ENCODE results near the gene EVC2.

Gene EVC2

DNA sequence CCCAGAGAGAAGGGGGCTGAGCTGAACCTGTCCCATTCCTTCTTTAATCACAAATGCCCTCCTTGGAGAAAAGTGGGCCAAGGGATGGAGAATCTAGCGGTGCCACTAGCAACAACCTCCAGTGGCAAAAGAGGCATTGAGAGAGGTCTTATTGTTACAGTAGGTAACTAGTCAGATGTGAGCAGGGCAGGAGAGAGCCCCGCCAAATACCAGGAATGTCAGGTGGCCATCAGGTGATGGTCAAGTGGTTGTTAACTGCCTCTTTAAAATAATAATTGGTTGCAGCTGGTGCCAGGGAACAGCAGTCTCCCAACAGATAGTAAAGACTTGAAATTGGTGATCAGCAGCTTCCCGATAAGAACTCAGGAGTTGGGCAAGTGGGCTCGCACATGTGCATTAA is 116.1 kb downstream of the EVC2 start:
- H3K4me2 ChIP-seq (ENCODE audit: low read depth, low read length) = no peak overlapping the region
- no peaks in the 10 kb centered on the region for H3K79me2 ChIP-seq (ENCODE audit: low read length)
- no peak for TF ChIP-seq EZH2 (optimal IDR thresholded peaks at IDR 0.05; ENCODE audit: low read depth, low read length)
- TF ChIP-seq, protein P1, sequence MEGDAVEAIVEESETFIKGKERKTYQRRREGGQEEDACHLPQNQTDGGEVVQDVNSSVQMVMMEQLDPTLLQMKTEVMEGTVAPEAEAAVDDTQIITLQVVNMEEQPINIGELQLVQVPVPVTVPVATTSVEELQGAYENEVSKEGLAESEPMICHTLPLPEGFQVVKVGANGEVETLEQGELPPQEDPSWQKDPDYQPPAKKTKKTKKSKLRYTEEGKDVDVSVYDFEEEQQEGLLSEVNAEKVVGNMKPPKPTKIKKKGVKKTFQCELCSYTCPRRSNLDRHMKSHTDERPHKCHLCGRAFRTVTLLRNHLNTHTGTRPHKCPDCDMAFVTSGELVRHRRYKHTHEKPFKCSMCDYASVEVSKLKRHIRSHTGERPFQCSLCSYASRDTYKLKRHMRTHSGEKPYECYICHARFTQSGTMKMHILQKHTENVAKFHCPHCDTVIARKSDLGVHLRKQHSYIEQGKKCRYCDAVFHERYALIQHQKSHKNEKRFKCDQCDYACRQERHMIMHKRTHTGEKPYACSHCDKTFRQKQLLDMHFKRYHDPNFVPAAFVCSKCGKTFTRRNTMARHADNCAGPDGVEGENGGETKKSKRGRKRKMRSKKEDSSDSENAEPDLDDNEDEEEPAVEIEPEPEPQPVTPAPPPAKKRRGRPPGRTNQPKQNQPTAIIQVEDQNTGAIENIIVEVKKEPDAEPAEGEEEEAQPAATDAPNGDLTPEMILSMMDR (IDR thresholded peaks at IDR 0.05; ENCODE audit: low read length) = no peak
- no peak for TF ChIP-seq EZH2phosphoT487 (IDR thresholded peaks at IDR 0.05; ENCODE audit: low read length)
- no peak overlapping the region for H2AFZ ChIP-seq (ENCODE audit: low read length)
- no peaks in the 10 kb centered on the region for H3K27me3 ChIP-seq (replicated peaks; ENCODE audit: insufficient read depth, low read length)
- H3K9me2 ChIP-seq (replicated peaks; ENCODE audit: insufficient read depth, low read length) = no peaks in the 10 kb centered on the region
- 0 out of 2 replicates have a peak, but pooled peaks cover 4% of the 10 kb centered on the region for H3K36me3 ChIP-seq (replicated peaks; ENCODE audit: insufficient read depth, low read length)
- no peaks in the 10 kb centered on the region for H3K9me3 ChIP-seq (replicated peaks; ENCODE audit: insufficient read depth, low read length)
- H3K4me3 ChIP-seq (ENCODE audit: low read length) = no peak overlapping the region
- H3F3A ChIP-seq (ENCODE audit: insufficient read depth, low read length) = no peaks in the 10 kb centered on the region
- no peak overlapping the region for H3K27ac ChIP-seq (ENCODE audit: low read length)
- H3K4me1 ChIP-seq (ENCODE audit: low read length) = no peaks in the 10 kb centered on the region
- no peaks in the 10 kb centered on the region for H4K20me1 ChIP-seq (ENCODE audit: insufficient read depth, low read length)
- DNase-seq = no peak
- no peak overlapping the region for H3K9ac ChIP-seq (ENCODE audit: low read length)

DNA sequence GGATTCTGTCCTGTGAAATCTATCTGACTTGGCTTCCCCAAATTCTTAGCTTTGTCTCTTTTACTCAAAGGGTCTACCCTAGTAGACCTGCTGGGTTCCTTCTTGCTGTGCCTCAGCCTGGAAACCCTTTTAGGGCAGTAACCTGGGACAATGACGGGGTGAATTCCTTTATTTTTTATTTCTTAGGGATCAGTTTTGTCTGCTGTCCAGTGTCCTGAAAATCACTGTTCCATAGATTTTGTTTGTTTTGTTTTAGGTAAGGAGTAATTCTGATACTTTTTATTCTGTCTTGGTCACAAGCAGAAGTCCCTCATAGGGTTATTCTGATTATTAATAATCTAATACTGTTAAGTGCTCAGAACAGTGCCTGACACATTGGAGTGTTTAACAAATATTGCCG is 118.9 kb downstream of the EVC2 start:
- no peak for DNase-seq
- Histone ChIP-seq H3K79me2 (ENCODE audit: low read length) (no peaks in the 10 kb centered on the region), H3K9ac (ENCODE audit: low read length) (no peak overlapping the region), H3F3A (ENCODE audit: insufficient read depth, low read length) (no peaks in the 10 kb centered on the region), H3K4me1 (ENCODE audit: low read length) (no peaks in the 10 kb centered on the region), H4K20me1 (ENCODE audit: insufficient read depth, low read length) (no peaks in the 10 kb centered on the region), H3K9me2 (replicated peaks; ENCODE audit: insufficient read depth, low read length) (no peaks in the 10 kb centered on the region), H3K4me3 (ENCODE audit: low read length) (no peak overlapping the region), H3K36me3 (replicated peaks; ENCODE audit: insufficient read depth, low read length) (0 out of 2 replicates have a peak, but pooled peaks cover 4% of the 10 kb centered on the region), H3K4me2 (ENCODE audit: low read depth, low read length) (no peak overlapping the region), H2AFZ (ENCODE audit: low read length) (no peak overlapping the region), H3K27me3 (replicated peaks; ENCODE audit: insufficient read depth, low read length) (no peaks in the 10 kb centered on the region), H3K27ac (ENCODE audit: low read length) (no peak overlapping the region), H3K9me3 (replicated peaks; ENCODE audit: insufficient read depth, low read length) (no peaks in the 10 kb centered on the region)
- TF ChIP-seq, protein P1 (IDR thresholded peaks at IDR 0.05; ENCODE audit: low read length) = no peak
- no peak for TF ChIP-seq EZH2phosphoT487 (IDR thresholded peaks at IDR 0.05; ENCODE audit: low read length)
- no peak for TF ChIP-seq EZH2 (optimal IDR thresholded peaks at IDR 0.05; ENCODE audit: low read depth, low read length)

DNA sequence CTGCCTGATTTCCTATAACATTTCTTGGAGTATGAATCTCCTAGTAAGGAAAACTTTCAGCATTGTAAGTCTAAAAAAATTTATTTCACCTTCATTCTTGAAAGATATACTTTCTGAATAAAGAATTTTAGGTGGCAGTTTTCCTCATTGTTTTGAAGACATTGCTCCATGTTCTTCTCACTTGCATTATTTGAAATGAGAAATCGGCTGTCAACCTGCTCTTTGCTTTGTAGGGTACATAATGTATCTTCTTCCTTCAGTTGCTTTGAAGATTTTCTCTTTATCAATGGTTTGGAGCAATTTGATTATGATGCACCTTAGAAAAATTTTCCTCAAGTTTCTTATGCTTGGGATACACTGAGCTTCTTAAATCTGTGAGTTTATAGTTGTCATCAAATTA is 120.3 kb downstream of the EVC2 start:
- Histone ChIP-seq H3K27ac (ENCODE audit: low read length) (no peak overlapping the region), H3K4me1 (ENCODE audit: low read length) (no peaks in the 10 kb centered on the region), H3K9me2 (replicated peaks; ENCODE audit: insufficient read depth, low read length) (no peaks in the 10 kb centered on the region), H3K27me3 (replicated peaks; ENCODE audit: insufficient read depth, low read length) (no peaks in the 10 kb centered on the region), H3F3A (ENCODE audit: insufficient read depth, low read length) (no peaks in the 10 kb centered on the region), H4K20me1 (ENCODE audit: insufficient read depth, low read length) (no peaks in the 10 kb centered on the region), H2AFZ (ENCODE audit: low read length) (no peak overlapping the region), H3K9ac (ENCODE audit: low read length) (no peak overlapping the region), H3K9me3 (replicated peaks; ENCODE audit: insufficient read depth, low read length) (no peaks in the 10 kb centered on the region), H3K36me3 (replicated peaks; ENCODE audit: insufficient read depth, low read length) (0 out of 2 replicates have a peak, but pooled peaks cover 4% of the 10 kb centered on the region), H3K79me2 (ENCODE audit: low read length) (no peaks in the 10 kb centered on the region), H3K4me3 (ENCODE audit: low read length) (no peak overlapping the region), H3K4me2 (ENCODE audit: low read depth, low read length) (no peak overlapping the region)
- no peak for DNase-seq
- TF ChIP-seq EZH2 (optimal IDR thresholded peaks at IDR 0.05; ENCODE audit: low read depth, low read length) (no peak), EZH2phosphoT487 (IDR thresholded peaks at IDR 0.05; ENCODE audit: low read length) (no peak)
- TF ChIP-seq, protein P1 (IDR thresholded peaks at IDR 0.05; ENCODE audit: low read length) = no peak

Data from MM.1S (cell line).